ENCODE measurements around the gene ELP4.

Gene ELP4

DNA sequence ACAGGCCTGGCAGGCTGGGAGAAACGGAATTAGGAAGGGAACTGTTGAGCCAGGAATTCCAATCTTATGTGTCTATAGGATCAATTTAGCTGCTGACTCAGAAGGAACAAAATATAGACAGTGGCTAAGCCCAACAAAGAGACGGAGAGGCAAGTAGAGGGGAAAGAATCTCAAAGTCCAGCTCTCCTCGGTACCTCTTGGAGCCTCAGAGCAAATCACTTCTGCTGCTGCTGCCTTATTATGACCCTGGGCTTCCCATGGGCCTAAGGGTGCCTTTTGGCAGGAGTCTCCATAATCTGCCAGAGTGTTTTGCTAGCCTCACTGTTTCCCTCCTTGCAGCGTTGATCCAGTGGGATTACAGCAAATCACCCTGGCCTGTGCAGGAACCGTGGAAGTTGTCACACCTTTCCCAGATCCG, 269.8 kb downstream of the ELP4 start:
- Histone ChIP-seq H3K9me3 (ENCODE audit: insufficient read depth, low read length, severe bottlenecking) (no peaks in the 10 kb centered on the region), H3K4me3 (ENCODE audit: low read depth in 1 of 2, low read length in 2 of 2) (no peak overlapping the region), H3K9ac (ENCODE audit: low read depth, low read length) (no peak overlapping the region), H3K4me1 (ENCODE audit: insufficient read depth, low read length) (no peaks in the 10 kb centered on the region), H3K36me3 (ENCODE audit: insufficient read depth, low read length) (no peaks in the 10 kb centered on the region), H4K20me1 (ENCODE audit: insufficient read depth, low read length) (no peaks in the 10 kb centered on the region), H3K4me2 (ENCODE audit: insufficient read depth, low read length) (no peak overlapping the region), H2AFZ (ENCODE audit: low read depth, low read length) (no peak overlapping the region), H3K27ac (ENCODE audit: low read length) (no peak overlapping the region), H3K27me3 (ENCODE audit: insufficient read depth, low read length, poor library complexity) (no peaks in the 10 kb centered on the region), H3K79me2 (ENCODE audit: insufficient read depth, low read length) (no peaks in the 10 kb centered on the region)
- ATAC-seq (ENCODE audit: insufficient read depth, low read depth) (no peak), DNase-seq (no peak)
- TF ChIP-seq, protein P1, sequence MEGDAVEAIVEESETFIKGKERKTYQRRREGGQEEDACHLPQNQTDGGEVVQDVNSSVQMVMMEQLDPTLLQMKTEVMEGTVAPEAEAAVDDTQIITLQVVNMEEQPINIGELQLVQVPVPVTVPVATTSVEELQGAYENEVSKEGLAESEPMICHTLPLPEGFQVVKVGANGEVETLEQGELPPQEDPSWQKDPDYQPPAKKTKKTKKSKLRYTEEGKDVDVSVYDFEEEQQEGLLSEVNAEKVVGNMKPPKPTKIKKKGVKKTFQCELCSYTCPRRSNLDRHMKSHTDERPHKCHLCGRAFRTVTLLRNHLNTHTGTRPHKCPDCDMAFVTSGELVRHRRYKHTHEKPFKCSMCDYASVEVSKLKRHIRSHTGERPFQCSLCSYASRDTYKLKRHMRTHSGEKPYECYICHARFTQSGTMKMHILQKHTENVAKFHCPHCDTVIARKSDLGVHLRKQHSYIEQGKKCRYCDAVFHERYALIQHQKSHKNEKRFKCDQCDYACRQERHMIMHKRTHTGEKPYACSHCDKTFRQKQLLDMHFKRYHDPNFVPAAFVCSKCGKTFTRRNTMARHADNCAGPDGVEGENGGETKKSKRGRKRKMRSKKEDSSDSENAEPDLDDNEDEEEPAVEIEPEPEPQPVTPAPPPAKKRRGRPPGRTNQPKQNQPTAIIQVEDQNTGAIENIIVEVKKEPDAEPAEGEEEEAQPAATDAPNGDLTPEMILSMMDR (IDR thresholded peaks at IDR 0.05; ENCODE audit: borderline replicate concordance, extremely low read depth, low read length, poor library complexity, severe bottlenecking), result no peak
- TF ChIP-seq EZH2 (IDR thresholded peaks at IDR 0.05; ENCODE audit: borderline replicate concordance, low read depth, low read length, severe bottlenecking), result no peak

DNA sequence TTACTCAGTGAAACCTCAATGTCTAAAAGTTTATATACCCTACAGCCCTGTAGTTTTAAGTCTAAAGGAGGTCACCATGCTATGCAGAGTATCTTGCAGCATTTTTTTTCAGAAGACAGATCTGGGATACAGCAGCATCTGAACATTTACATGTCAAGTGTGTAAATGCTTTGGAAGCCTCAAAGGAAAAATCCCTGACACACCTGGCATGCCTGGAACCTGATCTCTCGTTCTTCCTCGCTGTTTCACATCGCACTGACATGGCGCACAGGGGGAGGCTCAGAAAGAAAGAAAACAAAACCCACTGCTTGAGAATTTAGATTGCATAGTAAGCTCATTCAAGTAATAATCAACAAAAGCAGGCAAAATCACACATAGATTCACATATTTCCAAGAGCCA, 270.5 kb downstream of the ELP4 start:
- Histone ChIP-seq H4K20me1 (ENCODE audit: insufficient read depth, low read length) (no peaks in the 10 kb centered on the region), H3K27ac (ENCODE audit: low read length) (no peak overlapping the region), H3K79me2 (ENCODE audit: insufficient read depth, low read length) (no peaks in the 10 kb centered on the region), H3K9me3 (ENCODE audit: insufficient read depth, low read length, severe bottlenecking) (no peaks in the 10 kb centered on the region), H3K4me2 (ENCODE audit: insufficient read depth, low read length) (no peak overlapping the region), H3K9ac (ENCODE audit: low read depth, low read length) (no peak overlapping the region), H3K4me1 (ENCODE audit: insufficient read depth, low read length) (no peaks in the 10 kb centered on the region), H3K36me3 (ENCODE audit: insufficient read depth, low read length) (no peaks in the 10 kb centered on the region), H2AFZ (ENCODE audit: low read depth, low read length) (no peak overlapping the region), H3K4me3 (ENCODE audit: low read depth in 1 of 2, low read length in 2 of 2) (no peak overlapping the region), H3K27me3 (ENCODE audit: insufficient read depth, low read length, poor library complexity) (no peaks in the 10 kb centered on the region)
- no peak for ATAC-seq (ENCODE audit: insufficient read depth, low read depth)
- no peak for DNase-seq
- TF ChIP-seq, protein P1 (IDR thresholded peaks at IDR 0.05; ENCODE audit: borderline replicate concordance, extremely low read depth, low read length, poor library complexity, severe bottlenecking), result no peak
- TF ChIP-seq EZH2 (IDR thresholded peaks at IDR 0.05; ENCODE audit: borderline replicate concordance, low read depth, low read length, severe bottlenecking), result no peak

DNA sequence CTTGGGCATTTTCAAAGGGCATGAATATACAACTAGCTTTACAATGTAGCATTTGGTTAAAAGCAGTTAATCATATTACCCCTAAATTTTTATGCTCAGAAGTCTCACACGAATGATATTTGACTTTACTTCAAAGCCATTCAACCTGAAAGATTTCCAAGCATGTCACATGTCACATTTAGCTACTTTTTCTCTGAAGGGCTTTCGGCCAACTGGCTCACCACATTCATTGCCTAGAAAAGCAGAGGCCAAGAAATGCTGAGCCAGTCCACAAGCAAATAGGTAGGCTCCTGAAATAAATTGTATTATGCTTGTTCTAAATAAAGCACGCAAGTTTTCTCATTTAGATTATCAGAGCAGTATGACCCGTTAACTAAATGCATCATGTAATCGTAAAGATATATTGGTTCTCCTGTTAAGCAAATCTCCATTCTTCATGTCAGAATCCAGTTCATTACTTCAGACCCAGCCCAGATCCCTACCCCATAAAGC, 271.0 kb downstream of the ELP4 start:
- Histone ChIP-seq H3K79me2 (ENCODE audit: insufficient read depth, low read length) (no peaks in the 10 kb centered on the region), H4K20me1 (ENCODE audit: insufficient read depth, low read length) (no peaks in the 10 kb centered on the region), H3K4me2 (ENCODE audit: insufficient read depth, low read length) (no peak overlapping the region), H3K36me3 (ENCODE audit: insufficient read depth, low read length) (no peaks in the 10 kb centered on the region), H3K27me3 (ENCODE audit: insufficient read depth, low read length, poor library complexity) (no peaks in the 10 kb centered on the region), H3K4me1 (ENCODE audit: insufficient read depth, low read length) (no peaks in the 10 kb centered on the region), H3K9ac (ENCODE audit: low read depth, low read length) (no peak overlapping the region), H3K9me3 (ENCODE audit: insufficient read depth, low read length, severe bottlenecking) (no peaks in the 10 kb centered on the region), H3K27ac (ENCODE audit: low read length) (no peak overlapping the region), H2AFZ (ENCODE audit: low read depth, low read length) (no peak overlapping the region), H3K4me3 (ENCODE audit: low read depth in 1 of 2, low read length in 2 of 2) (no peak overlapping the region)
- DNase-seq (no peak), ATAC-seq (ENCODE audit: insufficient read depth, low read depth) (no peak)
- TF ChIP-seq, protein P1 (IDR thresholded peaks at IDR 0.05; ENCODE audit: borderline replicate concordance, extremely low read depth, low read length, poor library complexity, severe bottlenecking), result no peak
- TF ChIP-seq EZH2 (IDR thresholded peaks at IDR 0.05; ENCODE audit: borderline replicate concordance, low read depth, low read length, severe bottlenecking), result no peak

DNA sequence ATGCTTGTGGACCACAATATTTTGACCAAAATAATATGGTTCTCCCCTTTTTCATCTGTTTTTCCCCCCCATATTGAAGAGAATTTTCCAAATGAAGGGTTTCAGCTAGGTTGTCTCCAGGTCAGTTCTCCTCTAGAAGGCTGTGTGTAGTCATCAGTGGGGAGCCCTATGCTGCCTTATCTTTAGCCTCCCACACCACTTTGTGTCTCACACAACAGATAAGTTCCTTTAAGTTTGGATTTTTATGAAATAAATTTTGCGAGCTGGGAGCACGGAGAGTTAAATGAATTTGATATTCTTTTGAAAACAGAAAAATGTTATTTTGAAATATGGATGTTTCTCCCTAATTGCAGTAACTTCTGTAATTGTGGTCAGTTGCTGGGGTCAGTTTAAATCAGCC, 272.7 kb downstream of the ELP4 start:
- Histone ChIP-seq H3K27me3 (ENCODE audit: insufficient read depth, low read length, poor library complexity) (no peaks in the 10 kb centered on the region), H3K4me2 (ENCODE audit: insufficient read depth, low read length) (no peak overlapping the region), H3K4me3 (ENCODE audit: low read depth in 1 of 2, low read length in 2 of 2) (no peak overlapping the region), H3K4me1 (ENCODE audit: insufficient read depth, low read length) (no peaks in the 10 kb centered on the region), H4K20me1 (ENCODE audit: insufficient read depth, low read length) (no peaks in the 10 kb centered on the region), H3K27ac (ENCODE audit: low read length) (no peak overlapping the region), H2AFZ (ENCODE audit: low read depth, low read length) (no peak overlapping the region), H3K9ac (ENCODE audit: low read depth, low read length) (no peak overlapping the region), H3K36me3 (ENCODE audit: insufficient read depth, low read length) (no peaks in the 10 kb centered on the region), H3K9me3 (ENCODE audit: insufficient read depth, low read length, severe bottlenecking) (no peaks in the 10 kb centered on the region), H3K79me2 (ENCODE audit: insufficient read depth, low read length) (no peaks in the 10 kb centered on the region)
- DNase-seq (no peak), ATAC-seq (ENCODE audit: insufficient read depth, low read depth) (no peak)
- TF ChIP-seq EZH2 (IDR thresholded peaks at IDR 0.05; ENCODE audit: borderline replicate concordance, low read depth, low read length, severe bottlenecking), result no peak
- TF ChIP-seq, protein P1 (IDR thresholded peaks at IDR 0.05; ENCODE audit: borderline replicate concordance, extremely low read depth, low read length, poor library complexity, severe bottlenecking), result no peak
